Nasal cavity respiratory epithelium epithelial cell of viscerocranial mucosa (primary cell): Measurements from ENCODE around the gene NPM1. TPM values are rescaled to one million over a fixed set of nuclear protein-coding genes. Genes with fewer than 3 reads are reported as not detected.

Experiments used
- total RNA-seq: library from RNA; depleted of rRNA; stranded (reverse); fragments of >200 nt; gene quantifications from 2 replicates; pipeline ENCODE4 v1.2.3, GENCODE V29; 2014

The NPM1 gene
- total RNA-seq = 1,231 and 1,593 TPM in 2 replicates

DNA sequence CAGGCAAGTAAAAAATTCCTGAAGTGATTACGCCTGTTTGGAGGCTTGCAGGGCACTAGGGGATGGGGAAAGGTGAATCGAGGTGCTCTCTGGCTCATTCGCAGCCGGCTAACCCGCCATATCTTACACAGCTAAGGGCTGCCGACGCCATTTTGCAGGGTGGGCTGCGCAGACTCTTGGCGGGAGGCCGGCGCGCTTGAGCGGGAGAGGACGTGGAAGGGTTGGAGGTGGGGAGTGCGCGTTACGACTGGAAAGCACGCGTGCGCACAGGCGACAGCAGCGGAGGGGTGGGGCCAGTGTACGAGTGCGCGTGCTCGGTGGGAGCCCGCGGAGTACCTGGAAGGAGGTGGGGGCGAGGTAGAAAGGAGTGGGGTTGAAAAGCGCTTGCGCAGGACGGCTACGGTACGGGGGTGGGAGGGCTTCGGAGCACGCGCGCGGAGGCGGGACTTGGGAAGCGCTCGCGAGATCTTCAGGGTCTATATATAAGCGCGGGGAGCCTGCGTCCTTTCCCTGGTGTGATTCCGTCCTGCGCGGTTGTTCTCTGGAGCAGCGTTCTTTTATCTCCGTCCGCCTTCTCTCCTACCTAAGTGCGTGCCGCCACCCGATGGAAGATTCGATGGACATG, at the start of gene NPM1:
Gene NPM1 (plus strand): TSS at position 505 of the 625 bp plus-strand sequence. CDS start 100 bp downstream, at position 605.

DNA sequence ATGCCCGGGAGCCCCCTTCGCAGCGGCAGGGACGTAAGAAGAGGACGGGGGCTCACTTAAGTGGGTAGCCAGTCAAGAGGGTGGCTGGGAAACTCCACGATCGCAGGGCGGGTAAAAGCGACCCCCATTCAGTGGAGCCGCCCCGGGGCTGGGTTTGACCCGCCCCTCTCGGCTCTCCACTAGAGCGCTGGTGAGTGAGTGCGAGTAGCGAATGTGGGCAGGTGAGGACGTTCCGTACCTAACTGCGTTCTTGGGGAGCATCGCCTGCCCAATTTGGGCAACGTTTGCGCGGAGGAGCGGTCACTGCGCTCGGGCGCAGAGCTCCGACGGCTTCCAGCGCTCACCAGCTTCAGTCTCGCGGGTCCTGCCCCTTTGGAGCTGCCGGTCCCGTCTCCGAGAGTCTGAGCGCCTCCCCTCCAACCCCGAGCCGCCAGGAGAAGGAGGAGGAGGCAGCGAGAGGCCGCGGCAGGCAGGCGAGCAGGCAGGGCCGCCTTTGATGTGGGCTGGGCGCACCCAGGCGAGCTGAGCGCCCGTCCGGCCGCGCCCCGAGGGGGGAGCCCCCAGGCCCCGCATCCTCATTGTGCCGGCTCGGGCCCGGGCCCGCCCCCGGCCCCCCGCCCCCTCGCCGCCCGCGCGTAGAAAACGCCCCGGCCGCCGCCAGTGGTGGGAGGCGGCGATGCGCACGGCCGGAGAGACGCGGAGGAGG, 31.5 kb downstream of the NPM1 start, which contains the start of gene FGF18:
Gene FGF18 (plus strand): TSS at position 666 of the 706 bp plus-strand sequence. CDS start 553 bp downstream, outside the sequence.

Other genes with a start within 250 kb of the NPM1 start
- gene TLX3, start 78.6 kb upstream of the NPM1 start, total RNA-seq = not detected in 2 replicates
- under 0.01 and 0.07 TPM in 2 replicates for gene FGF18, start 31.8 kb downstream of the NPM1 start, total RNA-seq